HepG2 (cell line): ENCODE measurements around the gene CERS5. TPM values are rescaled to one million over a fixed set of nuclear protein-coding genes. Genes with fewer than 3 reads are reported as not detected.

ENCODE experiments used
- ATAC-seq: fragments of 200-7000 bp; cut with Tn5 transposase; 3 replicates; pipeline ENCODE4 v1.9.1; 2020; ENCODE audit warnings: mild to moderate bottlenecking, moderate library complexity
- BruUV-seq: library from RNA; stranded (reverse); fragments of 400-500 nt; replicated peaks from 2 replicates; lab custom pipeline; 2021; lab: Mats Ljungman, UMichigan
- CTCF ChIA-PET: fragments of 300-600 bp; formaldehyde crosslinking; extraction: SDS; loops from one replicate; lab custom pipeline; 2021; ENCODE audit warnings: low total read pairs, inconsistent platforms, low intra/inter-chr PET ratio; lab: Yijun Ruan, JAX
- POLR2A ChIA-PET: fragments of 350-600 bp; sonication (Branson Sonifier 250); formaldehyde crosslinking; loops from one replicate; lab custom pipeline; 2020; ENCODE audit warnings: antibody characterized with exemption, inconsistent platforms; lab: Yijun Ruan, JAX
- DNase-seq: peaks from one replicate; pipeline ENCODE4 v3.0.0-alpha.2; 2015; ENCODE audit warnings: low spot score
- FAIRE-seq: peaks from 3 replicates; lab custom pipeline; 2011; peaks lifted over from hg19 to GRCh38; lab: Jason Lieb, UNC
- H2AFZ ChIP-seq: one replicate; pipeline ENCODE4 v1.6.1; 2011; ENCODE audit warnings: low read length, inconsistent platforms
- H3K27ac ChIP-seq: fragments of 300-600 bp; 3 replicates; pipeline ENCODE4 v1.8.0; 2011; ENCODE audit warnings: mixed run types, mild to moderate bottlenecking, mixed read lengths, low read length, inconsistent platforms; ENCODE audit not compliant: insufficient read depth; ENCODE audit errors: extremely low read length
- H3K27me3 ChIP-seq, 2 experiments: fragments of 200-600 bp in 1 of 2; 2 replicates in 1 of 2; 3 replicates in 1 of 2; pipeline versions ENCODE4 v1.6.0 to v1.8.0; 2011; ENCODE audit warnings: low read length in 2 of 2, mild to moderate bottlenecking in 2 of 2, moderate library complexity in 2 of 2, inconsistent platforms in 1 of 2; ENCODE audit not compliant: insufficient read depth in 2 of 2, control insufficient read depth in 1 of 2
- H3K36me3 ChIP-seq, 2 experiments: fragments of 200-600 bp in 1 of 2; replicated peaks in 1 of 2; 2 replicates in 1 of 2; 3 replicates in 1 of 2; pipeline versions ENCODE4 v1.5.1 to v1.8.0; 2011; ENCODE audit warnings: low read length in 2 of 2, inconsistent platforms in 1 of 2; ENCODE audit not compliant: insufficient read depth in 2 of 2, control insufficient read depth in 1 of 2
- H3K4me1 ChIP-seq: 2 replicates; pipeline ENCODE4 v1.5.1; 2012; ENCODE audit warnings: low read length, inconsistent platforms; ENCODE audit not compliant: insufficient read depth
- H3K4me2 ChIP-seq: 2 replicates; pipeline ENCODE4 v1.6.0; 2011; ENCODE audit warnings: low read depth, low read length, inconsistent platforms
- H3K4me3 ChIP-seq, 3 experiments: fragments of 200-600 bp in 1 of 3; sonication (generic), shearing (Covaris generic) in 1 of 3; replicated peaks in 1 of 3; 2 replicates each; pipeline ENCODE4 v1.5.1; 2011 to 2016; ENCODE audit warnings: low read length in 3 of 3, inconsistent platforms in 2 of 3, low read depth in 2 of 3, mild to moderate bottlenecking in 2 of 3, control low read depth in 1 of 3, mixed read lengths in 1 of 3; ENCODE audit not compliant: insufficient read depth in 1 of 3
- H3K79me2 ChIP-seq: one replicate; pipeline ENCODE4 v1.6.1; 2011; ENCODE audit warnings: low read length, inconsistent platforms; ENCODE audit not compliant: insufficient read depth
- H3K9ac ChIP-seq: 2 replicates; pipeline ENCODE4 v1.6.0; 2011; ENCODE audit warnings: mild to moderate bottlenecking, low read depth, low read length, inconsistent platforms; ENCODE audit not compliant: insufficient read depth
- H3K9me3 ChIP-seq: 2 replicates; pipeline ENCODE4 v1.5.1; 2012; ENCODE audit warnings: mild to moderate bottlenecking, low read length
- H4K20me1 ChIP-seq: 2 replicates; pipeline ENCODE4 v1.6.0; 2011; ENCODE audit warnings: inconsistent platforms, mild to moderate bottlenecking, low read length, moderate library complexity; ENCODE audit not compliant: insufficient read depth
- GTF2F1 ChIP-seq: fragments of 150-350 bp; IDR thresholded peaks from 2 replicates; pipeline ENCODE4 v1.6.1; 2014; ENCODE audit warnings: low read length
- RAD21 ChIP-seq: fragments of 450-650 bp; formaldehyde crosslinking; IDR thresholded peaks from 2 replicates; pipeline ENCODE4 v1.5.0; 2020; ENCODE audit warnings: mild to moderate bottlenecking
- SIX1 ChIP-seq: sonication (generic); formaldehyde crosslinking; IDR thresholded peaks from 2 replicates; pipeline ENCODE4 v1.4.0; 2020; ENCODE audit warnings: missing genetic modification reagents, borderline replicate concordance
- STAG1 ChIP-seq: sonication (generic); formaldehyde crosslinking; IDR thresholded peaks from 2 replicates; pipeline ENCODE4 v1.4.0; 2020; ENCODE audit warnings: missing genetic modification reagents
- ZMYM3 ChIP-seq: sonication (generic); formaldehyde crosslinking; IDR thresholded peaks from 2 replicates; pipeline ENCODE4 v1.5.1; 2020; ENCODE audit warnings: mild to moderate bottlenecking, missing genetic modification reagents
- ZNF101 ChIP-seq: sonication (generic); formaldehyde crosslinking; IDR thresholded peaks from 2 replicates; pipeline ENCODE4 v1.4.0; 2020; ENCODE audit warnings: mild to moderate bottlenecking, low read depth, missing genetic modification reagents, borderline replicate concordance
- ZNF329 ChIP-seq: sonication (generic); formaldehyde crosslinking; IDR thresholded peaks from 2 replicates; pipeline ENCODE4 v1.9.0; 2021; ENCODE audit warnings: low read depth, mild to moderate bottlenecking, missing genetic modification reagents
- ZNF678 ChIP-seq: sonication (generic); formaldehyde crosslinking; IDR thresholded peaks from 2 replicates; pipeline ENCODE4 v1.4.0; 2020; ENCODE audit warnings: mild to moderate bottlenecking, missing genetic modification reagents
- ZNF790 ChIP-seq: sonication (generic); formaldehyde crosslinking; IDR thresholded peaks from 2 replicates; pipeline ENCODE4 v1.8.0; 2022; ENCODE audit warnings: missing genetic modification reagents, mild to moderate bottlenecking, borderline replicate concordance
- ZSCAN12 ChIP-seq: sonication (generic); formaldehyde crosslinking; IDR thresholded peaks from 2 replicates; pipeline ENCODE4 v1.9.0; 2021; ENCODE audit warnings: mild to moderate bottlenecking, missing genetic modification reagents
- WGBS: methylation state at CpG from one replicate; pipeline ENCODE4 v1.1.6; 2017; ENCODE audit warnings: low lambda C conversion rate; 5-methylcytosine and 5-hydroxymethylcytosine counted together
- in situ Hi-C: cut with HindIII; loops from 2 replicates; pipeline ENCODE4 v1.10.0; 2017; ENCODE audit warnings: low pct_unique_long_range_greater_than_20kb; ENCODE audit not compliant: extremely low pct_ligation_motif_present
- intact Hi-C: fragments of 100-400 bp; cut with micrococcal nuclease; formaldehyde crosslinking; loops from one replicate; pipeline ENCODE4 v1.10.0; 2022; ENCODE audit not compliant: unreplicated experiment
- polyA plus RNA-seq, 8 experiments: library from polyadenylated mRNA; depleted of rRNA in 3 of 8; stranded (reverse) in 7 of 8; unstranded in 1 of 8; fragments of >200 nt; fragmentation: Illumina TruSeq in 4 of 8; extraction: Trizol in 4 of 8; gene quantifications; 2 replicates each; pipeline versions ENCODE4 v1.2.1 to v1.2.3, GENCODE V29; 2011 to 2016; ENCODE audit warnings: low read depth in 4 of 8, missing spikeins in 1 of 8, mixed read lengths in 1 of 8; ENCODE audit not compliant: insufficient read depth in 1 of 8
- total RNA-seq, 5 experiments: library from RNA; depleted of rRNA; stranded (reverse); fragments of >200 nt; fragmentation: Illumina TruSeq; extraction: Trizol; gene quantifications; 2 replicates each; pipeline ENCODE4 v1.2.3, GENCODE V29; 2016; ENCODE audit warnings: low read depth in 1 of 5
- TF ChIP-seq, protein P1 (sequence below): sonication (generic); formaldehyde crosslinking; IDR thresholded peaks from 2 replicates; pipeline ENCODE4 v1.8.1; 2023; ENCODE audit warnings: mild to moderate bottlenecking, missing genetic modification reagents, borderline replicate concordance
- TF ChIP-seq, protein P2 (sequence below): sonication (generic); formaldehyde crosslinking; conservative IDR thresholded peaks from 2 replicates; pipeline ENCODE4 v1.4.0; 2020; ENCODE audit warnings: missing genetic modification reagents
- TF ChIP-seq, protein P3 (sequence below): sonication (generic); formaldehyde crosslinking; IDR thresholded peaks from 2 replicates; pipeline ENCODE4 v1.4.0; 2020; ENCODE audit warnings: missing genetic modification reagents
- TF ChIP-seq, protein P4 (sequence below): sonication (generic); formaldehyde crosslinking; IDR thresholded peaks from 2 replicates; pipeline ENCODE4 v1.5.0; 2020; ENCODE audit warnings: mild to moderate bottlenecking, missing genetic modification reagents, borderline replicate concordance
- TF ChIP-seq, protein P5 (sequence below): sonication (generic); formaldehyde crosslinking; IDR thresholded peaks from 2 replicates; pipeline ENCODE4 v1.5.1; 2020; ENCODE audit warnings: mild to moderate bottlenecking, missing genetic modification reagents, borderline replicate concordance

Gene CERS5
- total and polyA plus RNA-seq, 2 of the 13 experiments (the other 11 are each of a cell fraction or from before 2014, with no cell fraction given): 22.3 to 48.8 TPM

DNA sequence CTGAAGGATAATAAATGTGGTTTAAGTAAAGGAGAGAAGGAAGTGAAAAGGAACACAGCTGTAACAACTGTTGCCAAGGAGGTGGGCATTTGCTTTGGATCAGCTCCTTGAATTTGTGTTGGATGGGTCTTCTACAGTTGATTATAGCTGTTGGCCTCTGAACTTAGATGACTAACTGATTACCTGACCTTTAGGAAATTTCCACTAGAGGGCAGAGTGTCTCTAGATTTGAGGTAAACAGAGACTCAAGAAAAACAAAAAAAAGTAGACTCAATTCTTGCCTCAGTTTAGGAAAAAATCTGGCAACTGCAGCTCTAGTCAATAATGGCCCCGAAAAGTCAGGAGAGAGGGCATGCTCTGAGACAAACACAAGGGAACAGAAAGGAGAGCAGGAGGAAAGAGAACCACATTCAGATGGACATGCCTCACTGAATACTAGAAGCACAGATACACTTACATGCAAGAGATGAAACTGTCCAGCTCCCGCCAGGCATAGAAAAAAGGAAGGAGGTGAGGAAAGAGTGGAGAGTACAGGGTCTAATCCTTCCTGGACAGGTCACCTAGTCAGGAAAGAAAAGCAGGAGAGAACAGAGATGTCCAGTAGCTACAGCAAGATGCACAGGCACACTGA lies 34.5 kb downstream of the CERS5 start:
- Histone ChIP-seq H3K9ac (no peak overlapping the region), H3K27me3 (no peaks in the 10 kb centered on the region), H3K4me2 (no peak overlapping the region), H3K9me3 (no peaks in the 10 kb centered on the region), H3K79me2 (no peaks in the 10 kb centered on the region), H3K36me3 (peaks cover 15 to 55% of the 10 kb centered on the region in 2 experiments), H3K4me3 (no peak overlapping the region), H4K20me1 (no peaks in the 10 kb centered on the region), H3K4me1 (no peaks in the 10 kb centered on the region), H2AFZ (no peak overlapping the region), H3K27ac (no peak overlapping the region)
- no TSS peak for BruUV-seq
- ChIA-PET CTCF (interaction anchor here (1.5 to 2.4 kb wide), 3 partner anchors 42 to 182 kb away, joined by 12 to 31 read pairs (median 14); no protein-coding TSS in a partner anchor), POLR2A (interaction anchor here (0.9 to 1.5 kb wide), 3 partner anchors 21 to 50 kb away, joined by 3 to 8 read pairs (median 3); partner anchors contain the start of genes CERS5 and COX14)
- ATAC-seq (peak; percentile 74), FAIRE-seq (peak; percentile 80), DNase-seq (peak; percentile 48)
- intact Hi-C loops (loop anchor here (1.0 to 5.0 kb wide), 2 partner anchors 57 to 180 kb away; no protein-coding TSS in a partner anchor), in situ Hi-C loops (no loop called here)
- WGBS: 56% methylated on average over 2 of the region's 2 CpGs
- no peak for TF ChIP-seq ZNF678 (CRISPR knock-in tag)
- peak; percentile 80 for TF ChIP-seq STAG1 (CRISPR knock-in tag)
- TF ChIP-seq GTF2F1: no peak
- no peak for TF ChIP-seq SIX1 (CRISPR knock-in tag)
- TF ChIP-seq ZNF101 (CRISPR knock-in tag): no peak
- no peak for TF ChIP-seq ZSCAN12 (CRISPR knock-in tag)
- TF ChIP-seq ZNF329 (CRISPR knock-in tag): no peak
- peak; percentile 44; the same call in 1 of the 2 replicates for TF ChIP-seq RAD21 (CRISPR knock-in tag)
- TF ChIP-seq ZMYM3 (CRISPR knock-in tag): no peak
- TF ChIP-seq, protein P1, sequence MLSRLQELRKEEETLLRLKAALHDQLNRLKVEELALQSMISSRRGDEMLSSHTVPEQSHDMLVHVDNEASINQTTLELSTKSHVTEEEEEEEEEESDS: no peak
- TF ChIP-seq, protein P2, sequence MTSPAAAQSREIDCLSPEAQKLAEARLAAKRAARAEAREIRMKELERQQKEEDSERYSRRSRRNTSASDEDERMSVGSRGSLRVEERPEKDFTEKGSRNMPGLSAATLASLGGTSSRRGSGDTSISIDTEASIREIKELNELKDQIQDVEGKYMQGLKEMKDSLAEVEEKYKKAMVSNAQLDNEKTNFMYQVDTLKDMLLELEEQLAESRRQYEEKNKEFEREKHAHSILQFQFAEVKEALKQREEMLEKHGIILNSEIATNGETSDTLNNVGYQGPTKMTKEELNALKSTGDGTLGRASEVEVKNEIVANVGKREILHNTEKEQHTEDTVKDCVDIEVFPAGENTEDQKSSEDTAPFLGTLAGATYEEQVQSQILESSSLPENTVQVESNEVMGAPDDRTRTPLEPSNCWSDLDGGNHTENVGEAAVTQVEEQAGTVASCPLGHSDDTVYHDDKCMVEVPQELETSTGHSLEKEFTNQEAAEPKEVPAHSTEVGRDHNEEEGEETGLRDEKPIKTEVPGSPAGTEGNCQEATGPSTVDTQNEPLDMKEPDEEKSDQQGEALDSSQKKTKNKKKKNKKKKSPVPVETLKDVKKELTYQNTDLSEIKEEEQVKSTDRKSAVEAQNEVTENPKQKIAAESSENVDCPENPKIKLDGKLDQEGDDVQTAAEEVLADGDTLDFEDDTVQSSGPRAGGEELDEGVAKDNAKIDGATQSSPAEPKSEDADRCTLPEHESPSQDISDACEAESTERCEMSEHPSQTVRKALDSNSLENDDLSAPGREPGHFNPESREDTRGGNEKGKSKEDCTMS (CRISPR knock-in tag): no peak
- TF ChIP-seq, protein P3, sequence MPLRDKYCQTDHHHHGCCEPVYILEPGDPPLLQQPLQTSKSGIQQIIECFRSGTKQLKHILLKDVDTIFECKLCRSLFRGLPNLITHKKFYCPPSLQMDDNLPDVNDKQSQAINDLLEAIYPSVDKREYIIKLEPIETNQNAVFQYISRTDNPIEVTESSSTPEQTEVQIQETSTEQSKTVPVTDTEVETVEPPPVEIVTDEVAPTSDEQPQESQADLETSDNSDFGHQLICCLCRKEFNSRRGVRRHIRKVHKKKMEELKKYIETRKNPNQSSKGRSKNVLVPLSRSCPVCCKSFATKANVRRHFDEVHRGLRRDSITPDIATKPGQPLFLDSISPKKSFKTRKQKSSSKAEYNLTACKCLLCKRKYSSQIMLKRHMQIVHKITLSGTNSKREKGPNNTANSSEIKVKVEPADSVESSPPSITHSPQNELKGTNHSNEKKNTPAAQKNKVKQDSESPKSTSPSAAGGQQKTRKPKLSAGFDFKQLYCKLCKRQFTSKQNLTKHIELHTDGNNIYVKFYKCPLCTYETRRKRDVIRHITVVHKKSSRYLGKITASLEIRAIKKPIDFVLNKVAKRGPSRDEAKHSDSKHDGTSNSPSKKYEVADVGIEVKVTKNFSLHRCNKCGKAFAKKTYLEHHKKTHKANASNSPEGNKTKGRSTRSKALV (CRISPR knock-in tag): no peak
- TF ChIP-seq, protein P4, sequence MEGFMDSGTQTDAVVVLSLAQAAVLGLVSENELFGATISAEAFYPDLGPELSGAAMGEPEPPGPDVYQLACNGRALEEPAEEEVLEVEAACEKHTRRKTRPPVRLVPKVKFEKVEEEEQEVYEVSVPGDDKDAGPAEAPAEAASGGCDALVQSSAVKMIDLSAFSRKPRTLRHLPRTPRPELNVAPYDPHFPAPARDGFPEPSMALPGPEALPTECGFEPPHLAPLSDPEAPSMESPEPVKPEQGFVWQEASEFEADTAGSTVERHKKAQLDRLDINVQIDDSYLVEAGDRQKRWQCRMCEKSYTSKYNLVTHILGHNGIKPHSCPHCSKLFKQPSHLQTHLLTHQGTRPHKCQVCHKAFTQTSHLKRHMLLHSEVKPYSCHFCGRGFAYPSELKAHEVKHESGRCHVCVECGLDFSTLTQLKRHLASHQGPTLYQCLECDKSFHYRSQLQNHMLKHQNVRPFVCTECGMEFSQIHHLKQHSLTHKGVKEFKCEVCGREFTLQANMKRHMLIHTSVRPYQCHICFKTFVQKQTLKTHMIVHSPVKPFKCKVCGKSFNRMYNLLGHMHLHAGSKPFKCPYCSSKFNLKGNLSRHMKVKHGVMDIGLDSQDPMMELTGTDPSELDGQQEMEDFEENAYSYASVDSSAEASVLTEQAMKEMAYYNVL (CRISPR knock-in tag): no peak
- TF ChIP-seq, protein P5, sequence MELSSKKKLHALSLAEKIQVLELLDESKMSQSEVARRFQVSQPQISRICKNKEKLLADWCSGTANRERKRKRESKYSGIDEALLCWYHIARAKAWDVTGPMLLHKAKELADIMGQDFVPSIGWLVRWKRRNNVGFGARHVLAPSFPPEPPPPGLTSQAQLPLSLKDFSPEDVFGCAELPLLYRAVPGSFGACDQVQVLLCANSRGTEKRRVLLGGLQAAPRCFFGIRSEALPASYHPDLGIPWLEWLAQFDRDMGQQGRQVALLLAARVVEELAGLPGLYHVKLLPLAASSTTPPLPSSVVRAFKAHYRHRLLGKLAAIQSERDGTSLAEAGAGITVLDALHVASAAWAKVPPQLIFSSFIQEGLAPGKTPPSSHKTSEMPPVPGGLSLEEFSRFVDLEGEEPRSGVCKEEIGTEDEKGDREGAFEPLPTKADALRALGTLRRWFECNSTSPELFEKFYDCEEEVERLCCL (CRISPR knock-in tag): no peak
- no peak for TF ChIP-seq ZNF790 (CRISPR knock-in tag)
